Bronchial epithelial cell (primary cell): ENCODE results near the gene PRDM1. TPM values are rescaled to one million over a fixed set of nuclear protein-coding genes. Genes with fewer than 3 reads are reported as not detected.

Source experiments
- DNase-seq: peaks from one replicate; pipeline ENCODE4 v3.0.0-alpha.2; 2010; ENCODE audit warnings: low read depth
- FAIRE-seq: peaks from 2 replicates; lab custom pipeline; 2011; peaks lifted over from hg19 to GRCh38; lab: Jason Lieb, UNC
- H3K27me3 ChIP-seq: 2 replicates; pipeline ENCODE4 v1.5.1; 2011; ENCODE audit warnings: low read length; ENCODE audit not compliant: control insufficient read depth, insufficient read depth
- H3K36me3 ChIP-seq: 2 replicates; pipeline ENCODE4 v1.5.1; 2011; ENCODE audit warnings: low read length; ENCODE audit not compliant: control insufficient read depth, insufficient read depth
- H3K4me3 ChIP-seq: 2 replicates; pipeline ENCODE4 v1.5.1; 2011; ENCODE audit warnings: mild to moderate bottlenecking, low read depth, low read length, control low read depth
- total RNA-seq: library from RNA; depleted of rRNA; stranded (reverse); fragments of >200 nt; gene quantifications from 2 replicates; pipeline ENCODE4 v1.2.1, GENCODE V29; 2014
- TF ChIP-seq, protein P1 (sequence below): IDR thresholded peaks from 2 replicates; pipeline ENCODE4 v1.5.1; 2011; ENCODE audit warnings: mild to moderate bottlenecking, moderate library complexity, low read length, control low read depth, inconsistent platforms; ENCODE audit not compliant: insufficient read depth, severe bottlenecking

The PRDM1 gene
- total RNA-seq, 1 donor from 2014 or later, result 5.3 TPM

DNA sequence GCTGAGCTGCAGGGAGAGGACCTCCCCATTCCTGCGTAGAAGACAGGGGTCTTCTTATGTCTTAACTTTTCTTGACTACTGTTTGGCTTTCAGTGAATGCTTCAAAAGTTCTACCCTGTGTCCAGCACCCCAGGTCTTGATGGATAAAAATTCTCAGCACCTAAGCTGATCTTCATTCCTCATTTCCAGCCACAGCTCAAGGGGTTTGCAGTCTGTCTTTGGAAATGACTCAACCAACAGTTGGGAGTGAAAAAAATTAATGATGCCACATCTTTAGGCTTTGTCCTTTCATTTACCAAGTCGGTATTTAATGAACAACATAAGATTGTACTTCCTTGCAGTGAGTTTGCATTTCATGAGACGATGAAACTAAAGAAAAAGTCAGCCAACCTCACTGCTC is 40.3 kb downstream of the PRDM1 start:
- TF ChIP-seq, protein P1, sequence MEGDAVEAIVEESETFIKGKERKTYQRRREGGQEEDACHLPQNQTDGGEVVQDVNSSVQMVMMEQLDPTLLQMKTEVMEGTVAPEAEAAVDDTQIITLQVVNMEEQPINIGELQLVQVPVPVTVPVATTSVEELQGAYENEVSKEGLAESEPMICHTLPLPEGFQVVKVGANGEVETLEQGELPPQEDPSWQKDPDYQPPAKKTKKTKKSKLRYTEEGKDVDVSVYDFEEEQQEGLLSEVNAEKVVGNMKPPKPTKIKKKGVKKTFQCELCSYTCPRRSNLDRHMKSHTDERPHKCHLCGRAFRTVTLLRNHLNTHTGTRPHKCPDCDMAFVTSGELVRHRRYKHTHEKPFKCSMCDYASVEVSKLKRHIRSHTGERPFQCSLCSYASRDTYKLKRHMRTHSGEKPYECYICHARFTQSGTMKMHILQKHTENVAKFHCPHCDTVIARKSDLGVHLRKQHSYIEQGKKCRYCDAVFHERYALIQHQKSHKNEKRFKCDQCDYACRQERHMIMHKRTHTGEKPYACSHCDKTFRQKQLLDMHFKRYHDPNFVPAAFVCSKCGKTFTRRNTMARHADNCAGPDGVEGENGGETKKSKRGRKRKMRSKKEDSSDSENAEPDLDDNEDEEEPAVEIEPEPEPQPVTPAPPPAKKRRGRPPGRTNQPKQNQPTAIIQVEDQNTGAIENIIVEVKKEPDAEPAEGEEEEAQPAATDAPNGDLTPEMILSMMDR, result no peak
- DNase-seq (no peak), FAIRE-seq (no peak)
- Histone ChIP-seq H3K36me3 (no peaks in the 10 kb centered on the region), H3K4me3 (no peak overlapping the region), H3K27me3 (no peaks in the 10 kb centered on the region)

DNA sequence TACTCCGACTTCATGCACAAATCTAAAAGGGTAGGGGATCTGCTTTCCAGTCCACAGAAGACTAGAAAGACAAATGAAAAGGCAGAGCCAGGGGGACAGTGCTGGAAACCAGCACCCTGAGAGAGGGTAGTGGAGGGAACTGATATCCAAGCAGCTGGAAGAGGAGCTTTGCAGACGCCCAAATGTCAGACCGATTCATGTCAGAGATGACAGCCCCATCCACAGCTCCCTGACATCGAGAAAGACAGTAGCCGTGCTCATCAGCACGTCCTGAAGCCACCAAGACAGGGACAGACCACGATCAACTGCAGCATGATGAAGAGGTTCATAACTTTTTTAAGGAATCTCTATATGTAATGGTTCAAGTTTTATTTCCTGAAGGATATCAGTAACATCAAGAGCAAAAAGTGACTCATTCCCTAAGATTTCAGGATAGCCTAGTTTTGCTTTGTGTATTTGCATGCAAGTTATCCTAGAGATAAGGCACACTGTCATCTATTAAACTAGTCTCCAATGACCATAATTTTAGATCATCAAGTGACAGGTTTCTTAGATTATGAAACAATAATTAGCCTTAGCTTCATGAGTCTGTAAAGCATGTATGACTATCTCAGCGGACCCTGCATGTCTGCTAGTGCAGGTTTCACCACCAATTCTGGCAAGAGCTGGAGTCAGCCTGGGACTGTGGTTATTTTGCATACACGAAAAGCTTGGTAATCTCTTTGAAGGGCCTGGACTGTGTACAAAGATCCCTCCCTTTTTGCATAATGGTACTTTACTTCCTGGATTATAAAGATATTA is 43.0 kb downstream of the PRDM1 start:
- DNase-seq (peak; percentile 75), FAIRE-seq (no peak)
- Histone ChIP-seq H3K36me3 (no peaks in the 10 kb centered on the region), H3K4me3 (no peak overlapping the region), H3K27me3 (no peaks in the 10 kb centered on the region)
- TF ChIP-seq, protein P1, result no peak

DNA sequence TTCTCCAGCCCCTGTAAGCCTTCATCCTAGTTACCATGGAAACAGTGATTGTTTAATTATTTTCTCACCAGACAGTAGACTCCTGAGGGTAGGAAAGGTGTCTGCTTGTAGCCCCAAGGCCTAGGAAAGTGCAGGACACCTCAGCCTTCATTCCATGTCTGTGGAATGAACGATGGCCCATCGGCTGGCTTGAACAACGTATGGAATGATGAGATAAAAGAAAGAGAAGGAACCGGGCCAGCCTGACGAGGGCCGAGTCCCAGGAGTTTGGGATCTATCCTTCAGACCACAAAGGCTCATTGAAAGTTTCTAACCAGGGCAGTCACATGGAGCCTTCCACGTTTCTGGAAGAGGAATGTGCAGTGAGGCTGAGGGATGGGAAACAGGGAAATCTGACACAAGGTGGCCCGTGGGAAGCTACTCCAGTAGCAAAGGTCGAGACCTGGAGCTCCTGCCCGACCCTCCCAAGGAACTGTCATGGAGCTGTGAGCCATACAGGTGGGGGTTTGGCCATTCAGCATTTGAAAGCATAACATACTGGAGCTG is 46.1 kb downstream of the PRDM1 start:
- no peaks in the 10 kb centered on the region for H3K27me3 ChIP-seq
- no peak overlapping the region for H3K4me3 ChIP-seq
- no peak for FAIRE-seq
- no peak for DNase-seq
- H3K36me3 ChIP-seq, result no peaks in the 10 kb centered on the region
- TF ChIP-seq, protein P1, result no peak

DNA sequence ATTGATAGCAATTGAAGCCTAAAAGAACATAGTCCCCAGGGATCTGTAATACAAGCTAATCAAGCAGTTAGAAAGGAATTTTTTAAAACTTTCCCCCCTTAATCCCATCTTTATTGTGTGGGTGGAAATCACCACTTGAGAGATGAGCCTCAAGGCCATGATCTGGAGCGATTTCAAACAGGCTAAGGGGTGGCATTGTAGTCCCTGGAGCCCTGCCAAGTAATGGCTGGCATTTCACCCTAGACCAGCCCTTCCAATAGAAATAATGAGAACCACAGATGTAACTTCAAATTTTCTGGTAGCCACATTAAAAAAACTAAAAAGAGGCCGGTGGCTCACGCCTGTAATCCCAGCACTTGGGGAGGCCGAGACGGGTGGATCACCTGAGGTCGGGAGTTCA is 46.9 kb downstream of the PRDM1 start:
- TF ChIP-seq, protein P1, result no peak
- FAIRE-seq, result no peak
- H3K27me3 ChIP-seq, result no peaks in the 10 kb centered on the region
- no peak for DNase-seq
- H3K36me3 ChIP-seq, result no peaks in the 10 kb centered on the region
- H3K4me3 ChIP-seq, result no peak overlapping the region

DNA sequence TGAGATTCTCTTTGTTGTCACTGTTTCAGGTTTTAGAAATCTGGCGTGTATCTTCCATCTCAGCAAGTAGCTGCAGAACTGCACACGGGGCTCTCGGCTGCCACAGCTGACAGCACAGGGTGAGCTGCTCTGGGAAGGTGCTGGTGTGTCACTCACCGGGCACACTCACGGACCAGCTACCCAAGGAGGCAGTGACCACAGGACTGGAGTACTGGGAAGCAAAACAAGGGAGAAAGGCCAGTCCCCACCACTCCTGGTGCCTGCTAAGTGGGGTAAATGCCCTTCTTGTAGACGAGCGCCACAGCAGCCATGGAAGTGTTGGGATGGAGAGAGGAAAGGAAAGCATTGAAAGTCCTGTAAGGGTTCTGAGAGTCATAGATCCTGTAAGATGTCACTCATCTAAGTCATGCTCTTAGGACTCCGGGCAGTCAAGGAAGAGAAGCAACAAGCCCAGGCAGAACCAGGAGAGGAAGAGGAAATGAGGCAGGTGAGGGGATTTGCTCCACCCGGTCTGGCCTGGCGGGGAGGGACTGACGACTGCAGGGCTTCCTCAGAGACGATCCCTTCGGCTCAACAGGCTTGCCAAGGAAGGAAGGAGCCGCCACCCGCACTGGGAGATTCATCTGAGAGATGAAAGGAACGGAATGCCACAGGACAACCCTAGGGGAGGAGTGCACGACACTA is 48.1 kb downstream of the PRDM1 start:
- FAIRE-seq, result no peak
- no peaks in the 10 kb centered on the region for H3K36me3 ChIP-seq
- peak; percentile 88 for DNase-seq
- TF ChIP-seq, protein P1, result no peak
- H3K4me3 ChIP-seq, result no peak overlapping the region
- no peaks in the 10 kb centered on the region for H3K27me3 ChIP-seq
